K562 (cell line): Measurements from ENCODE around the gene GRXCR1. TPM values are rescaled to one million over a fixed set of nuclear protein-coding genes. Genes with fewer than 3 reads are reported as not detected.

Experiments used
- ATAC-seq: fragments of 200-7000 bp; cut with Tn5 transposase; 3 replicates; pipeline ENCODE4 v1.9.1; 2020; ENCODE audit warnings: moderate library complexity
- BruUV-seq: library from RNA; stranded (reverse); fragments of 400-500 nt; replicated peaks from 2 replicates; lab custom pipeline; 2021; lab: Mats Ljungman, UMichigan
- CTCF ChIA-PET: fragments of 300-600 bp; formaldehyde crosslinking; extraction: SDS; loops from one replicate; lab custom pipeline; 2021; ENCODE audit warnings: low intra/inter-chr PET ratio; lab: Yijun Ruan, JAX
- POLR2A ChIA-PET: fragments of 300-600, 350-650 bp; sonication (Branson Sonifier 250); formaldehyde crosslinking; extraction: SDS; loops from one replicate; lab custom pipeline; 2021; ENCODE audit warnings: antibody characterized with exemption, inconsistent platforms; lab: Yijun Ruan, JAX
- DNase-seq, 4 experiments: peaks; one replicate each; pipeline versions ENCODE4 v3.0.0 to v3.0.0-alpha.2; 2011 to 2018; ENCODE audit warnings: low spot score in 3 of 4, mixed read lengths in 3 of 4; ENCODE audit errors: extremely low read depth in 1 of 4
- FAIRE-seq: peaks from 2 replicates; lab custom pipeline; 2011; peaks lifted over from hg19 to GRCh38; lab: Jason Lieb, UNC
- H2AFZ ChIP-seq: 2 replicates; pipeline ENCODE4 v1.6.0; 2011; ENCODE audit warnings: low read depth, low read length, control low read depth, inconsistent platforms
- H3K27ac ChIP-seq: fragments of 200-600 bp; 3 replicates; pipeline ENCODE4 v1.8.0; 2011; ENCODE audit warnings: low read depth, mild to moderate bottlenecking, control low read depth, inconsistent platforms, low read length, moderate library complexity, mixed read lengths; ENCODE audit errors: extremely low read depth
- H3K27me3 ChIP-seq, 2 experiments: fragments of 300-600 bp in 1 of 2; 2 replicates in 1 of 2; 3 replicates in 1 of 2; pipeline versions ENCODE4 v1.6.0 to v1.8.0; 2011; ENCODE audit warnings: inconsistent platforms in 2 of 2, low read length in 2 of 2, mild to moderate bottlenecking in 1 of 2, mixed read lengths in 1 of 2, moderate library complexity in 1 of 2; ENCODE audit not compliant: control insufficient read depth in 2 of 2, insufficient read depth in 2 of 2
- H3K36me3 ChIP-seq: fragments of 300-600 bp; 3 replicates; pipeline ENCODE4 v1.8.0; 2011; ENCODE audit warnings: mild to moderate bottlenecking, low read length, inconsistent platforms; ENCODE audit not compliant: control insufficient read depth, insufficient read depth
- H3K4me1 ChIP-seq, 2 experiments: fragments of 200-600 bp in 1 of 2; replicated peaks in 1 of 2; 2 replicates in 1 of 2; 3 replicates in 1 of 2; pipeline versions ENCODE4 v1.5.1 to v1.8.0; 2011; ENCODE audit warnings: inconsistent platforms in 2 of 2, low read length in 2 of 2, mild to moderate bottlenecking in 1 of 2, mixed read lengths in 1 of 2, moderate library complexity in 1 of 2; ENCODE audit not compliant: control insufficient read depth in 2 of 2, insufficient read depth in 2 of 2
- H3K4me2 ChIP-seq: 2 replicates; pipeline ENCODE4 v1.6.1; 2011; ENCODE audit warnings: low read length, control low read depth, inconsistent platforms, mixed read lengths; ENCODE audit not compliant: insufficient read depth
- H3K4me3 ChIP-seq: fragments of 200-600 bp; sonication (generic), shearing (Covaris generic); 2 replicates; pipeline ENCODE4 v1.5.1; 2016; ENCODE audit warnings: control low read depth, inconsistent platforms
- H3K79me2 ChIP-seq: fragments of 200-600 bp; 3 replicates; pipeline ENCODE4 v1.8.0; 2011; ENCODE audit warnings: low read length, inconsistent platforms; ENCODE audit not compliant: control insufficient read depth, insufficient read depth
- H3K9ac ChIP-seq, 2 experiments: 2 replicates each; pipeline versions ENCODE4 v1.6.0 to v1.6.1; 2011; ENCODE audit warnings: low read depth in 2 of 2, low read length in 2 of 2, control low read depth in 1 of 2, inconsistent platforms in 1 of 2, mild to moderate bottlenecking in 1 of 2, mixed read lengths in 1 of 2; ENCODE audit not compliant: insufficient read depth in 1 of 2
- H3K9me1 ChIP-seq: one replicate; pipeline ENCODE4 v1.6.0; 2011; ENCODE audit warnings: inconsistent platforms, mild to moderate bottlenecking, low read length, moderate library complexity; ENCODE audit not compliant: control insufficient read depth, insufficient read depth
- H3K9me3 ChIP-seq: replicated peaks from 2 replicates; pipeline ENCODE4 v1.5.1; 2011; ENCODE audit warnings: low read depth, low read length, inconsistent platforms; ENCODE audit not compliant: control insufficient read depth, insufficient read depth
- H4K20me1 ChIP-seq: replicated peaks from 2 replicates; pipeline ENCODE4 v1.6.1; 2011; ENCODE audit warnings: low read length, inconsistent platforms, mixed read lengths; ENCODE audit not compliant: control insufficient read depth, insufficient read depth
- ADNP ChIP-seq: fragments of 200-800 bp; sonication (Bioruptor generic); IDR thresholded peaks from 2 replicates; pipeline ENCODE4 v1.6.1; 2016; ENCODE audit warnings: missing genetic modification characterization, missing compliant biosample characterization
- CXXC5 ChIP-seq: fragments of 250-450 bp; sonication (Bioruptor Pico); IDR thresholded peaks from 2 replicates; pipeline ENCODE4 v1.8.0; 2022; ENCODE audit warnings: inconsistent platforms, mild to moderate bottlenecking, moderate library complexity
- FOXK1 ChIP-seq: sonication (generic); formaldehyde crosslinking; IDR thresholded peaks from 2 replicates; pipeline ENCODE4 v1.8.0; 2022; ENCODE audit warnings: missing genetic modification reagents, mild to moderate bottlenecking, borderline replicate concordance
- IRF1 ChIP-seq: sonication (generic); formaldehyde crosslinking; IDR thresholded peaks from 2 replicates; pipeline ENCODE4 v1.8.0; 2022; ENCODE audit warnings: missing genetic modification reagents, mild to moderate bottlenecking, borderline replicate concordance
- MCM2 ChIP-seq: fragments of 450-650 bp; IDR thresholded peaks from 2 replicates; pipeline ENCODE4 v1.6.1; 2017; ENCODE audit warnings: low read depth, mild to moderate bottlenecking
- MEIS2 ChIP-seq: fragments of 450-650 bp; IDR thresholded peaks from 2 replicates; pipeline ENCODE4 v1.6.1; 2014; ENCODE audit warnings: mild to moderate bottlenecking; ENCODE audit not compliant: partially characterized antibody
- PREB ChIP-seq: sonication (generic); formaldehyde crosslinking; IDR thresholded peaks from 2 replicates; pipeline ENCODE4 v1.8.1; 2023; ENCODE audit warnings: mild to moderate bottlenecking, missing genetic modification reagents
- RBM22 ChIP-seq: fragments of 200-400 bp; formaldehyde crosslinking; IDR thresholded peaks from 2 replicates; pipeline ENCODE4 v1.6.1; 2018; ENCODE audit warnings: low read length, low read depth; ENCODE audit not compliant: poor library complexity, severe bottlenecking
- RUNX1 ChIP-seq: sonication (generic); IDR thresholded peaks from 2 replicates; pipeline ENCODE4 v1.6.1; 2016; ENCODE audit warnings: antibody characterized with exemption, low read depth
- SAP30 ChIP-seq: fragments of 200-600 bp; sonication (generic); IDR thresholded peaks from 2 replicates; pipeline ENCODE4 v1.6.1; 2012; ENCODE audit warnings: borderline replicate concordance, low read depth, mild to moderate bottlenecking, moderate library complexity, low read length, control low read depth, inconsistent platforms; ENCODE audit not compliant: insufficient read depth, poor library complexity, severe bottlenecking
- SIX5 ChIP-seq, 2 experiments: IDR thresholded peaks; 2 replicates each; pipeline ENCODE4 v1.6.1; 2011; ENCODE audit warnings: low read length in 2 of 2, borderline replicate concordance in 1 of 2, low read depth in 1 of 2, mild to moderate bottlenecking in 1 of 2, moderate library complexity in 1 of 2; ENCODE audit not compliant: insufficient read depth in 1 of 2
- SNIP1 ChIP-seq: fragments of 450-650 bp; IDR thresholded peaks from 2 replicates; pipeline ENCODE4 v1.7.1; 2017; ENCODE audit warnings: low read depth, mild to moderate bottlenecking
- TCF7 ChIP-seq: sonication (generic); IDR thresholded peaks from 2 replicates; pipeline ENCODE4 v1.6.1; 2016; ENCODE audit warnings: antibody characterized with exemption, borderline replicate concordance
- TEAD1 ChIP-seq, 2 experiments: fragments of 450-650 bp in 1 of 2; sonication (generic) in 1 of 2; formaldehyde crosslinking; IDR thresholded peaks; 2 replicates each; pipeline versions ENCODE4 v1.4.0 to v1.8.0; 2020 to 2022; ENCODE audit warnings: mild to moderate bottlenecking in 2 of 2, missing genetic modification reagents in 1 of 2
- THRA ChIP-seq: fragments of 450-650 bp; IDR thresholded peaks from 2 replicates; pipeline ENCODE4 v1.6.1; 2017; ENCODE audit warnings: mild to moderate bottlenecking, moderate library complexity
- ZBED1 ChIP-seq: IDR thresholded peaks from 2 replicates; pipeline ENCODE4 v1.6.1; 2014
- ZNF584 ChIP-seq: fragments of 200-800 bp; sonication (Bioruptor generic); IDR thresholded peaks from 2 replicates; pipeline ENCODE4 v1.6.1; 2016; ENCODE audit warnings: low read depth, mild to moderate bottlenecking, missing genetic modification characterization, missing compliant biosample characterization
- WGBS: fragments of 100-300 bp; shearing (Covaris generic); methylation state at CpG from one replicate; pipeline ENCODE4 v1.1.6; 2016; ENCODE audit warnings: low coverage, mixed read lengths; ENCODE audit not compliant: insufficient coverage; ENCODE audit errors: missing lambda C conversion rate; 5-methylcytosine and 5-hydroxymethylcytosine counted together
- in situ Hi-C: fragments of 300-500 bp; cut with MboI; formaldehyde crosslinking; loops from 4 replicates; pipeline ENCODE4 v1.15.0; 2018; ENCODE audit warnings: inconsistent platforms, mixed read lengths
- intact Hi-C: fragments of 100-400 bp; cut with micrococcal nuclease; formaldehyde crosslinking; loops from 2 replicates; pipeline ENCODE4 v1.14.2; 2022
- polyA plus RNA-seq, 8 experiments: library from polyadenylated mRNA; depleted of rRNA in 4 of 8; stranded (reverse) in 5 of 8; unstranded in 3 of 8; fragments of >200 nt; fragmentation: Nextera tagmentation in 2 of 8; fragmentation: Illumina TruSeq in 1 of 8; extraction: Ambion mirVana in 2 of 8; extraction: Trizol in 1 of 8; gene quantifications; 2 replicates each; pipeline versions ENCODE4 v1.2.1 to v1.2.3, GENCODE V29; 2011 to 2014; ENCODE audit warnings: inconsistent platforms in 1 of 8, missing spikeins in 1 of 8
- total RNA-seq, 7 experiments: library from RNA; depleted of rRNA in 6 of 7; stranded (reverse); fragments of >200 nt in 6 of 7; fragmentation: Illumina TruSeq in 2 of 7; extraction: Trizol in 2 of 7; gene quantifications; 2 replicates each; pipeline versions ENCODE4 v1.2.1 to v1.2.3, GENCODE V29; 2011 to 2021; ENCODE audit warnings: low replicate concordance in 1 of 7

The GRXCR1 gene
- total and polyA plus RNA-seq, 9 of the 15 experiments (the other 6 are each of a cell fraction or from before 2014, with no cell fraction given) = not detected

- TF ChIP-seq IRF1 (CRISPR knock-in tag) (no peak), RUNX1 (no peak)
Measured at GRCh38 chr4:42953321-42953720, 60.8 kb downstream of the GRXCR1 start (continued).

- WGBS = 1% methylated on average over 10 of the region's 10 CpGs
- H3K36me3 ChIP-seq = no peaks in the 10 kb centered on the region
- H3K4me3 ChIP-seq = no peak overlapping the region
- no peak overlapping the region for H3K9ac ChIP-seq
- ChIA-PET CTCF (no interaction called here), POLR2A (no interaction called here)
- no peaks in the 10 kb centered on the region for H3K79me2 ChIP-seq
- DNase-seq (no peak), ATAC-seq (no peak), FAIRE-seq (no peak)
- no peaks in the 10 kb centered on the region for H3K9me1 ChIP-seq
- no peaks in the 10 kb centered on the region for H3K9me3 ChIP-seq
- H3K27ac ChIP-seq = no peak overlapping the region
- H3K4me1 ChIP-seq = no peaks in the 10 kb centered on the region
- intact Hi-C loops = no loop called here
- H3K4me2 ChIP-seq = no peak overlapping the region
- H2AFZ ChIP-seq = no peak overlapping the region
- no peaks in the 10 kb centered on the region for H3K27me3 ChIP-seq
- TF ChIP-seq THRA (no peak), MCM2 (no peak), RBM22 (no peak), MEIS2 (no peak), SAP30 (no peak), CXXC5 (CRISPR knock-in tag) (no peak), ADNP (no peak), TCF7 (no peak), TEAD1 (CRISPR knock-in tag; IDR thresholded peaks at IDR 0.05) (no peak), ZBED1 (no peak), SIX5 (IDR thresholded peaks at IDR 0.05; ENCODE audit: borderline replicate concordance in 1 of 2, insufficient read depth in 1 of 2, low read depth in 1 of 2, low read length in 2 of 2) (no peak), SNIP1 (no peak), FOXK1 (CRISPR knock-in tag) (no peak), ZNF584 (CRISPR knock-in tag) (no peak), PREB (CRISPR knock-in tag) (no peak)
- no TSS peak for BruUV-seq
- H4K20me1 ChIP-seq = no peaks in the 10 kb centered on the region
- in situ Hi-C loops = no loop called here
Measured at GRCh38 chr4:42954963-42955669, 62.6 kb downstream of the GRXCR1 start.
